GM12874 (cell line): ENCODE measurements around the gene GLB1L2.

Source experiments
- TF ChIP-seq, protein P1 (sequence below): IDR thresholded peaks from 2 replicates; pipeline ENCODE4 v1.5.1; 2011; ENCODE audit warnings: low read depth, mild to moderate bottlenecking, control low read depth, low read length, moderate library complexity; ENCODE audit not compliant: insufficient read depth

Gene GLB1L2

DNA sequence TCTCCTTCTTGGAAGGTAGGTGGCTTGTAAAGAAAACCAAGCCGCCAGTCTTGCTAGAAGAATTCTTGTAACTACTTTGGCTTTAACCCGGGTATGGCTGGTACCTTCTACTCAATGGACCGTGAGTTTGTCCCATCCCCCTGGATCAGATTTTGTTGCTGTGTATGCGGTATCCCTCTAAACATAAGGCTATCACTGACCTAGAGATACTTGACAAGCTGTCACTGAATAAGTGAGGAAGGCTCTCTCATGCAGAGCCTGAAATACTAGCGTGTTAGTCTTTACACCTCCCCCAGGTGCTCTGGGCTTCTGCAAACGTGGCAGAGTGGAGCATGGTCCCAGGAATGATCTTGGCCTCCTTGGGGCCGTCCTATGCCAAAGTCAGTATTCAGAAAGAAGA is 34.5 kb downstream of the GLB1L2 start:
- TF ChIP-seq, protein P1, sequence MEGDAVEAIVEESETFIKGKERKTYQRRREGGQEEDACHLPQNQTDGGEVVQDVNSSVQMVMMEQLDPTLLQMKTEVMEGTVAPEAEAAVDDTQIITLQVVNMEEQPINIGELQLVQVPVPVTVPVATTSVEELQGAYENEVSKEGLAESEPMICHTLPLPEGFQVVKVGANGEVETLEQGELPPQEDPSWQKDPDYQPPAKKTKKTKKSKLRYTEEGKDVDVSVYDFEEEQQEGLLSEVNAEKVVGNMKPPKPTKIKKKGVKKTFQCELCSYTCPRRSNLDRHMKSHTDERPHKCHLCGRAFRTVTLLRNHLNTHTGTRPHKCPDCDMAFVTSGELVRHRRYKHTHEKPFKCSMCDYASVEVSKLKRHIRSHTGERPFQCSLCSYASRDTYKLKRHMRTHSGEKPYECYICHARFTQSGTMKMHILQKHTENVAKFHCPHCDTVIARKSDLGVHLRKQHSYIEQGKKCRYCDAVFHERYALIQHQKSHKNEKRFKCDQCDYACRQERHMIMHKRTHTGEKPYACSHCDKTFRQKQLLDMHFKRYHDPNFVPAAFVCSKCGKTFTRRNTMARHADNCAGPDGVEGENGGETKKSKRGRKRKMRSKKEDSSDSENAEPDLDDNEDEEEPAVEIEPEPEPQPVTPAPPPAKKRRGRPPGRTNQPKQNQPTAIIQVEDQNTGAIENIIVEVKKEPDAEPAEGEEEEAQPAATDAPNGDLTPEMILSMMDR = no peak

DNA sequence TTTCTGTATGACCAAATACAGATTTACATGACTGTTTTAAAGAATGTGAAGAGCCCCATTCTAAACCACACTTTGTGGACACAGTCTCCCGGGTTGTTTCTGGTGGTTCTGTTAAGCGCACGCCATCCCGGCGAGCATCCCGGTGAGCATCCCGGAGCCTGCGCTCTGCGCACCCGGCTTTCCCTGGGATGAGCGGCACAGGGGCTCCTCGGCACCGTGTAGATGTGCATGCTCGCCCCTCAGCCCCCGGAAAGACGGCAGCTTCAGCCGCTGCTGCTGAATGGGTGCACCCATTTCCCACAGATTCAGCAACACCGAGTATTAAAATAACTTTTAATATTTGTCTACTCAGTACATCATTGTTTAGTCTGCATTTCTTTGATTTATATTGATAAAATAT is 36.0 kb downstream of the GLB1L2 start:
- TF ChIP-seq, protein P1 = no peak

DNA sequence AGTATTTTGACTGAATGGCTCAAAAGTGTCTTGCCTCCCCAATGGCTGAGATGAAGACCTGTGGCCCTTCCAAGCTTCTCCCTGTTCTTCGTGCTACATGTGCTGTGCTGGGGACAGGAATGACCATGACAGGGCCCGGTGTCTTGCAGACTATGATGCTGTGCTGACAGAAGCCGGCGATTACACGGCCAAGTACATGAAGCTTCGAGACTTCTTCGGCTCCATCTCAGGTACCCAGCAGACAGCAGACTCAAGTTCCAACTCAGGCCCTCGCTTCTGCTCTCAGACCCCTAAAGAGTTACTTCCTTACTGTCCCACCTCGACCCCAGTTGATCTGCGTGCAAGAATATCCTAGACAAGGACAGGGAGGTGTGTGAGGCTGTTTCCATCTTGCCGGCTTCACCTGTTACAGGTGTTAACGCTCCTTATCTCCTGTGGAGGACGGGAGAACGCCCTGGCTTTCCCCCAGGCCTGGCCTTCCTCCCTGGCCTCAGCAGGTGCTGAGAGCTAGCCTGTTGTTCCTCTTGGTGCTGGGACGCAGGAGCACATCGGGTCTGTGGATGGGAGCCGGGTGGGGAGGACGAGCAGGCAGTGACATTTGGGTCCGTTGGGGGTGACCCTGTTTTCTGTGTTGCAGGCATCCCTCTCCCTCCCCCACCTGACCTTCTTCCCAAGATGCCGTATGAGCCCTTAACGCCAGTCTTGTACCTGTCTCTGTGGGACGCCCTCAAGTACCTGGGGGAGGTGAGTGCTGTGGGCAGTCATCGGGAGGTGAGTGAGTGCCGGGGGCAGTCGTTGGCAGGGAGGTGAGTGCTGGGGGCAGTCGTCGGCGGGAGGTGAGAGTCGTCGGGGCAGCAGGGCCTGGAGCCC is 38.1 kb downstream of the GLB1L2 start:
- TF ChIP-seq, protein P1 = no peak

DNA sequence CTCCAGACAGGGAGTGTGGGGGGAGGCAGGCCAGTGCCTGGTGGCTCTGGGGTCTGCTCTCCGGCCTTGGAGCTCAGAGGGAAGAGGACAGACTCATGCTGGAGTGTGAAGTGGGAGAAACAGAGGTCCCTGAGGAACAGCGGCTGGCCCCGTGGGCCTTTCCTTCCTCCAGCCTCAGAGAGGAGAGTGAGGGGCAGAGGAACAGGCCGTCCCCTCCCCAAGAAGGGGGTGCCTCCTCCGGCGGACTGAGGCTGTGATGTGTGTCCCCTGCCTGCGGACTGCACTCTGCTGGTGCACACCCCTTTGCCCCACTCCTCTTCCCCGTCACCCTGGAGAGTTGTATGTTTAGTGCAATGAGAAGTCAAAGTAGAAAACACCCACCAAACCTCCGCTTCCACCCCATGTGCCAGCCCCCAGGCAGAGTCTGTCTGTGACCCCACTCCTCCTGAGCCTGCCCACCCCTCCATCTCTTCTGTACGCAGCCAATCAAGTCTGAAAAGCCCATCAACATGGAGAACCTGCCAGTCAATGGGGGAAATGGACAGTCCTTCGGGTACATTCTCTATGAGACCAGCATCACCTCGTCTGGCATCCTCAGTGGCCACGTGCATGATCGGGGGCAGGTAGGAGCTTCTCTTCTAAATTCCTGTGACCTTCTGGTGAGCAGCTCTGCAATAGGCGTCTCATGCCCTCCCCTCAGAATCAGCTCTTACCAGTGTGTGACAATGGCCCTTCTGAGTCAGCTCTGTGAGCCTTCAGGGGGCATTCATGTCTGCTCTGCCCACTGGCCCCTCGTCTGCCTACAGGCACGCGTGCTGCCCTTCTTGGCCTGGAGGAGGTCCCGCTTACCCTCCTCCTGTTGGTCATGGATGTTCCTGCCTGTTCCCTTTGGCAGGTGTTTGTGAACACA is 39.0 kb downstream of the GLB1L2 start:
- TF ChIP-seq, protein P1 = no peak

DNA sequence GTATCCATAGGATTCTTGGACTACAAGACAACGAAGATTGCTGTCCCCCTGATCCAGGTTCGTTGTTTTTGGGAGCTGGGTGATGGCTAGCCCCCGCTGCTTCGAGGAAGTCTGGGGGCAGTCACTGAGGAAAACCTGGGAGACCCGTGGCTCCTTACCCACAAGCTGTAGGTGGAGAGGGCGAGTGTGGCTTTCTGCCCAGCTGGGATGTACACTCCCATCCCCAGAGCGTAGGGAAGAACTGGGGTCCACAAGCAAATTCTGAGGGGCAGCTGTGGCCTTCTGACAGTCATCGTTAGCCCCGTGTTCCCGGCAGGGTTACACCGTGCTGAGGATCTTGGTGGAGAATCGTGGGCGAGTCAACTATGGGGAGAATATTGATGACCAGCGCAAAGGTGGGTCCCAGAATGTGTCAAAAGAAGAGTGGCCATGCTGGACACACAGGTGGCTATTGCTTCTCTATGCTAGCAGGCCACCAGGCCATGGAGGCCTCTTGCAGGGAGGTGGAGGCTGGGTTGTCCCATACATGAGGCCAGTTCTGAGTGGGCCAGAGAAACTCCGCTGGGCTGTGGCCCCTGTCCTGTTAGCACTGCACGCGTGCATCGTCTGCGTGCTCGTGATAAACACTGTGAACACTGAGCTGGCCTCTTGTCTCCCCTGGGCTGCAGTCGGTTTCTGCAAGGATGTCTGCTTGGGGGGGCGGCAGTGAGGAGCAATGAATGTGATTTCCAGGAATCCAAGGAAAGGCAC is 39.8 kb downstream of the GLB1L2 start:
- TF ChIP-seq, protein P1 = no peak

DNA sequence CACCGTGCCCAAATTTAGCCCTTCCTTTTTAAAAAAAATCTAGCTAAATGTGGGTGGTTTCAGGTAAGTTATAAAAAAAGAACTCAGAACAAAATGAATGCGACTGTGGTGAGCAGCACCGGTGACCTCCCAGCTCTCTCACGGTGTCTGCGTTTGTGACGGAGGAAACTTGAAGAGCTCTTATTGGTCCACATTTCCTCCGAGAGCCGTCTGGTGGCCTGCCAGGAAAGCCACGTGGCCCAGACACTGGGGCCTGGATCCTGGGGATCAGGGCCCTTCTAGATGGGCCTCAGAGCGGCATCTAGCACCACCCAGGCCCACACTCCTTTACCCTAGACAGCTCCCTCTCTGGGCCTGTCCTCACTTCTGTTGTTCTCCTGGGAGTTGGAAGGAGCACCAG is 40.7 kb downstream of the GLB1L2 start:
- TF ChIP-seq, protein P1 = no peak
